CD4-positive, alpha-beta memory T cell (primary cell): ENCODE results near the gene ZNF559. TPM values are rescaled to one million over a fixed set of nuclear protein-coding genes. Genes with fewer than 3 reads are reported as not detected.
A peak's percentile ranks its signal among the peaks of the same experiment; 100 is the strongest.

Experiments used
- CTCF ChIA-PET: fragments of 350-600 bp; sonication (Branson Sonifier 250); formaldehyde crosslinking; loops from one replicate; lab custom pipeline; 2021; ENCODE audit warnings: inconsistent platforms; ENCODE audit not compliant: partially characterized antibody; lab: Charles Lee
- POLR2A ChIA-PET: fragments of 350-600 bp; sonication (Branson Sonifier 250); formaldehyde crosslinking; loops from one replicate; lab custom pipeline; 2021; ENCODE audit not compliant: partially characterized antibody; lab: Charles Lee
- DNase-seq, 5 donors: peaks; one replicate each; pipeline versions ENCODE4 v3.0.0 to v3.0.0-alpha.2; 2020 to 2022; ENCODE audit warnings: mixed read lengths in 1 of 5
- H3K27ac ChIP-seq: one replicate; pipeline ENCODE4 v1.7.0; 2013; ENCODE audit warnings: low read depth, low read length
- H3K27me3 ChIP-seq: 2 replicates; pipeline ENCODE4 v1.7.0; 2013; ENCODE audit warnings: mild to moderate bottlenecking, low read length, moderate library complexity; ENCODE audit not compliant: insufficient read depth
- H3K36me3 ChIP-seq: 2 replicates; pipeline ENCODE4 v1.7.0; 2013; ENCODE audit warnings: mild to moderate bottlenecking, low read length, moderate library complexity; ENCODE audit not compliant: insufficient read depth
- H3K4me1 ChIP-seq: 2 replicates; pipeline ENCODE4 v1.7.0; 2013; ENCODE audit warnings: mild to moderate bottlenecking, low read length, moderate library complexity; ENCODE audit not compliant: insufficient read depth
- H3K4me3 ChIP-seq, 2 donors: one replicate each; pipeline ENCODE4 v1.7.0; 2013; ENCODE audit warnings: low read length in 2 of 2, mild to moderate bottlenecking in 1 of 2
- H3K9me3 ChIP-seq, 2 donors: one replicate each; pipeline ENCODE4 v1.7.0; 2013; ENCODE audit warnings: low read length in 2 of 2, control low read depth in 1 of 2; ENCODE audit not compliant: control insufficient read depth in 1 of 2
- H3K27ac Mint-ChIP-seq, 7 donors: one replicate each; pipeline ENCODE4 v1.8.0; 2020 to 2021; ENCODE audit warnings: mixed read lengths in 7 of 7, mild to moderate bottlenecking in 6 of 7, inconsistent platforms in 3 of 7, moderate library complexity in 3 of 7
- H3K27me3 Mint-ChIP-seq, 2 donors: one replicate each; pipeline ENCODE4 v1.8.0; 2020 to 2021; ENCODE audit warnings: mixed read lengths in 2 of 2
- H3K36me3 Mint-ChIP-seq, 2 donors: one replicate each; pipeline ENCODE4 v1.8.0; 2020 to 2021; ENCODE audit warnings: mixed read lengths in 2 of 2, inconsistent platforms in 1 of 2, mild to moderate bottlenecking in 1 of 2
- H3K4me1 Mint-ChIP-seq, 4 donors: one replicate each; pipeline ENCODE4 v1.8.0; 2020 to 2021; ENCODE audit warnings: mixed read lengths in 4 of 4, mild to moderate bottlenecking in 1 of 4
- H3K4me3 Mint-ChIP-seq, 8 donors: one replicate each; pipeline ENCODE4 v1.8.0; 2020 to 2021; ENCODE audit warnings: mixed read lengths in 8 of 8, mild to moderate bottlenecking in 7 of 8, moderate library complexity in 6 of 8, inconsistent platforms in 3 of 8
- H3K9me3 Mint-ChIP-seq, 8 donors: one replicate each; pipeline ENCODE4 v1.8.0; 2020 to 2021; ENCODE audit warnings: mixed read lengths in 8 of 8, mild to moderate bottlenecking in 5 of 8, inconsistent platforms in 3 of 8, moderate library complexity in 1 of 8
- intact Hi-C: fragments of 100-400 bp; cut with micrococcal nuclease; formaldehyde crosslinking; loops from one replicate; pipeline ENCODE4 v1.15.1; 2023
- polyA plus RNA-seq, 2 donors: library from polyadenylated mRNA; unstranded; fragments of 300-500 nt; fragmentation: Illumina TruSeq; gene quantifications; one replicate each; pipeline ENCODE4 v1.2.3, GENCODE V29; 2021
- total RNA-seq, 2 experiments: library from RNA; stranded (reverse); gene quantifications; one replicate each; pipeline ENCODE4 v1.2.3, GENCODE V29; 2021

Gene ZNF559
- total and polyA plus RNA-seq, 4 experiments from 2014 or later = 30.1 to 53.5 (median 42.9) TPM

GRCh38 chr19:9348671-9349070, 24.7 kb downstream of the ZNF559 start:
- no peak overlapping the region for H3K4me3 Mint-ChIP-seq
- no peaks in the 10 kb centered on the region for H3K27me3 Mint-ChIP-seq
- H3K9me3 Mint-ChIP-seq = peaks cover 4 to 95% (median 83%) of the 10 kb centered on the region in 8 donors
- intact Hi-C loops = no loop called here
- H3K27ac Mint-ChIP-seq = no peak overlapping the region
- POLR2A ChIA-PET = no interaction called here
- H3K27ac ChIP-seq = no peak overlapping the region
- no peak overlapping the region for H3K4me3 ChIP-seq
- H3K36me3 Mint-ChIP-seq = peaks cover 47 to 60% of the 10 kb centered on the region in 2 donors
- no peak for DNase-seq
- no peaks in the 10 kb centered on the region for H3K4me1 Mint-ChIP-seq
- CTCF ChIA-PET = no interaction called here
- H3K27me3 ChIP-seq = no peaks in the 10 kb centered on the region
- H3K4me1 ChIP-seq = no peaks in the 10 kb centered on the region
- peaks cover 13 to 39% of the 10 kb centered on the region in 2 donors for H3K9me3 ChIP-seq
- no peaks in the 10 kb centered on the region for H3K36me3 ChIP-seq

DNA sequence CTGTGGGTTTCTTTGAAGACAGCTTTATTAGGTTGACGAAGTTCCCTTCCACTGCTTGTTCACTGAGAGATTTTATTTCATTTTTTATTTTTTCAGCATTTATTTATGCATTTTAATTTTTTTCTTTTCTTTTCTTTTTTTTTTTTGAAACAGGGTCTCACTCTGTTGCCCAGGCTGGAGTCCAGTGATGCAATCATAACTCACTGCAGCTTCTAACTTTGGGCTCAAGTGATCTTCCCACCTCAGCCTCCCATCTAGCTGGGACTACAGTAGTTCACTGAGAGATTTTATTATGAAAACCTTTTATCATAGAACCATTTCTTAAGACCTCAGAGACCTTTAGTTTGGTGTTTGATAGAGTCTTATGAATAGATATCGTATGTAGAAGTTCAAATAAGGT, 28.5 kb downstream of the ZNF559 start:
- ChIA-PET POLR2A (no interaction called here), CTCF (no interaction called here)
- Mint-ChIP-seq H3K4me1 (no peaks in the 10 kb centered on the region), H3K36me3 (peaks cover 38 to 43% of the 10 kb centered on the region in 2 donors), H3K27me3 (no peaks in the 10 kb centered on the region), H3K27ac (no peak overlapping the region), H3K4me3 (no peak overlapping the region), H3K9me3 (peaks cover 2 to 93% (median 78%) of the 10 kb centered on the region in 8 donors)
- no peaks in the 10 kb centered on the region for H3K36me3 ChIP-seq
- no peaks in the 10 kb centered on the region for H3K4me1 ChIP-seq
- H3K27ac ChIP-seq = no peak overlapping the region
- H3K4me3 ChIP-seq = no peak overlapping the region
- peaks cover 6 to 48% of the 10 kb centered on the region in 2 donors for H3K9me3 ChIP-seq
- DNase-seq = no peak
- intact Hi-C loops = no loop called here
- no peaks in the 10 kb centered on the region for H3K27me3 ChIP-seq

DNA sequence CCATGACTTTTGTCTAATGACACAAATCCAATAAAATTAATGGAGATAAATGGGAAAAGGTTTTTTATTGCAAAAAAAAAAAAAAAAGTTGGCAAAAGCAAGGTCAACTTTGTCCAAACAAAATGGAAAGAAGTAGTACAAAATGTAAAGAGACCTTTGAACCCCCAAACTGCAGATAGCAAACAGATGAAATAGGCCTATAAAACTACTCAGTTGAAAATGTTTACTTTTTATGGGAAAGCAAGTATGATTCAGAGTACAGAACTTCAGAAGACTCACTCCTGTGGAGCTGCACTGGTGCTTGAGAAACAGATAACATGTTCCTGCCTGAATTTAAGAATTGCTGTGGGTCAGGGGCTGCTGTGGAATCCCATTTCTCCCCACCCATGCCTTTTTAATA, 29.0 kb downstream of the ZNF559 start:
- no peak overlapping the region for H3K27ac ChIP-seq
- Mint-ChIP-seq H3K9me3 (peaks cover 2 to 93% (median 79%) of the 10 kb centered on the region in 8 donors), H3K27ac (no peak overlapping the region), H3K4me3 (no peak overlapping the region), H3K36me3 (peaks cover 39 to 48% of the 10 kb centered on the region in 2 donors), H3K27me3 (no peaks in the 10 kb centered on the region), H3K4me1 (no peaks in the 10 kb centered on the region)
- no peaks in the 10 kb centered on the region for H3K4me1 ChIP-seq
- no peak for DNase-seq
- intact Hi-C loops = no loop called here
- CTCF ChIA-PET = no interaction called here
- H3K36me3 ChIP-seq = no peaks in the 10 kb centered on the region
- peaks cover 10 to 50% of the 10 kb centered on the region in 2 donors for H3K9me3 ChIP-seq
- H3K27me3 ChIP-seq = no peaks in the 10 kb centered on the region
- POLR2A ChIA-PET = no interaction called here
- H3K4me3 ChIP-seq = no peak overlapping the region

DNA sequence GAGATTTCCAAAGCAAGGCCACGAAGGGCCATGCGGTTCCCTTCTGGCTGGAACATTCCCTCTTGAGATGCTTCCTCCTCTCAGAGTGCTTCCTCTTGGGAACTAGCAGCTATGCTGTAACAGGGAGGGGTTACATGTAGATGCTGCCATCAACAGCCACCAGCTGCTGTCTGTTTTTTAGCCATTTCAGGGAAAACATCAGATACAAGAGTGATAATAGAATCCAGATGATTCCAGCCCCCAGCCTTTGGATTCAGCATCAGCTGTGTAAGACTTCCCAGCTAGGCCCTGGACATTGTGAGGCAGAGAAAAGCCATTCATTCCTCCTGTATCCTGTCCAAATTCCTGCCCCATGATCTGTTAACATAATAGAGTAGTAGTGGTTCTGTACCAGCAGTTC, 30.7 kb downstream of the ZNF559 start:
- H3K36me3 Mint-ChIP-seq = peaks cover 37 to 43% of the 10 kb centered on the region in 2 donors
- H3K9me3 ChIP-seq = peaks cover 10 to 40% of the 10 kb centered on the region in 2 donors
- no peaks in the 10 kb centered on the region for H3K36me3 ChIP-seq
- H3K4me3 Mint-ChIP-seq = no peak overlapping the region
- no peak overlapping the region for H3K4me3 ChIP-seq
- no peak overlapping the region for H3K27ac Mint-ChIP-seq
- H3K4me1 ChIP-seq = no peaks in the 10 kb centered on the region
- intact Hi-C loops = no loop called here
- H3K27ac ChIP-seq = no peak overlapping the region
- ChIA-PET POLR2A (no interaction called here), CTCF (no interaction called here)
- no peaks in the 10 kb centered on the region for H3K27me3 Mint-ChIP-seq
- H3K9me3 Mint-ChIP-seq = peaks cover 0 to 93% (median 78%) of the 10 kb centered on the region in 8 donors
- no peaks in the 10 kb centered on the region for H3K27me3 ChIP-seq
- DNase-seq = no peak
- no peaks in the 10 kb centered on the region for H3K4me1 Mint-ChIP-seq

DNA sequence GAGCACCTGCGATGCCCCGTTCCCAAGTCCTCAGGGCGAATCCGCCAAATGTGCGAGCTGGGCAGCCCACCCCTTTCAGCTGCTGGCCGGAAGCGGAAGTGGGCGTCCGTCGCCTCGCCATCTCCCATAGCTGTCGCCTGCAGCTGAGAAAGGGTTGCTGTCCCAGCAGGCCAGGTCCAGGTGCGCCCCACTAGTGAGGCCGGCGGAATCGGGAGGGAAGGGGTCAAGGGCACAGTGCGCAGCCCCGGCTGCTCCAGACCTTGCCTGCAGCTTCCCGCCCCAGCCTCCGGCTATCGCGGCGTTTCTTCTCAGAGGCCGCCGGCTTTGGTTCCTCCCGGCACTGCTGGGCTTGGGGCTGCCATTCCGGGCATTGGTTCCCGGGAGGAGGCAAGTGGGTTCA, 38.9 kb downstream of the ZNF559 start, which contains the start of gene ZNF177:
TSS of gene ZNF177 (plus strand) at position 109 of the 400 bp plus-strand sequence. CDS start 15,299 bp downstream, outside the sequence.
- Mint-ChIP-seq H3K27ac (no peak within 1 kb of the TSS), H3K9me3 (peaks cover 4 to 93% (median 81%) of the 10 kb centered on the region in 8 donors), H3K4me1 (peaks cover 0 to 2% (median 0%) of the 10 kb centered on the region in 4 donors), H3K4me3 (peak within 1 kb of the TSS in 3 of 8 donors; percentile 12 to 46 (median 13)), H3K27me3 (peaks cover 6 to 7% of the 10 kb centered on the region in 2 donors), H3K36me3 (peaks cover 46 to 54% of the 10 kb centered on the region in 2 donors)
- no peaks in the 10 kb centered on the region for H3K27me3 ChIP-seq
- no peak for DNase-seq
- no peak within 1 kb of the TSS for H3K4me3 ChIP-seq
- intact Hi-C loops = no loop called here
- H3K4me1 ChIP-seq = no peaks in the 10 kb centered on the region
- no peaks in the 10 kb centered on the region for H3K36me3 ChIP-seq
- POLR2A ChIA-PET = no interaction called here
- no peak within 1 kb of the TSS for H3K27ac ChIP-seq
- CTCF ChIA-PET = no interaction called here
- H3K9me3 ChIP-seq = peaks cover 3 to 18% of the 10 kb centered on the region in 2 donors

DNA sequence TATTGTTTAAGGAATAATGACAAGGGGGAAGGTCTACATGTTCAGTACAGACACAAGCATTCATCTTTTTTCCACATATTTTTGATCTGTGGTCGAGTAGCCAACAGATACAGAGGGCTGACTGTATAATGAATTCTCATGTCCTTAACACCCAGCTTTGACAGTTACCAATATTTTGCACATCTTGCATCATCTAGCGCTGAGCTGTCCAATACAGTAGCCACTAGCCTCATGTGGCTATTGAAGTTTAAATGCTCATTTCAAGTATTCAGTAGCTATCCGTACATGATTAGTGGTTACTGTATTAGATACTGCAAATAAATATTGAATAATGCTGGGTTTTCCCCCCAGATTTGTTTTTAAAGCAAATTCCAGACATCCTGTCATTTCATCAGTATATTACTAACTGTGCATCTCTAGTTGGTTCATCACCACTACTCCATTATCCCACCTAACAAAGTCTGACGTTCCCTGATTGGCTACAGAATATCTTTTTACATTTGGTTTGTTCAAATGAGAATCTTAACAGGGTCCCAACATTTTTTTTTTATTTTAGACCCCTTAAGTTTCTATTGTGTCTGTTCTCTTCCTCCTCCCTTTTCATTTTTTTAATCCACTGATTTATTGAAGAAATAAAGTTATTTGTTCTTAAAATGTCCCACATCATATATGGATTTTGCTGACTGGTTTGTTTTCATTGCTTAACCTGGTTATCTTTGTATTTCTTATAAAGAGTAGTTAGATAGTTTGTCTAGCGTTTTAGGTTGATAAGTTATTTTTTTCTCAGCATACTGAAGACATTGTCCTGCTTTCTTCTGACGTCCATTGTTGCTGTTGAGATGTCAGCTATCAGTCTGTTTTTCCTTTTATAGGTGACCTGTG, 47.0 kb downstream of the ZNF559 start:
- Histone ChIP-seq H3K9me3 (peaks cover 0 to 20% of the 10 kb centered on the region in 2 donors), H3K36me3 (no peaks in the 10 kb centered on the region), H3K4me1 (no peaks in the 10 kb centered on the region), H3K4me3 (no peak overlapping the region), H3K27me3 (no peaks in the 10 kb centered on the region), H3K27ac (no peak overlapping the region)
- H3K9me3 Mint-ChIP-seq = peaks cover 5 to 92% (median 75%) of the 10 kb centered on the region in 8 donors
- H3K36me3 Mint-ChIP-seq = peaks cover 47 to 56% of the 10 kb centered on the region in 2 donors
- intact Hi-C loops = no loop called here
- H3K27me3 Mint-ChIP-seq = no peaks in the 10 kb centered on the region
- no peak overlapping the region for H3K4me3 Mint-ChIP-seq
- no peaks in the 10 kb centered on the region for H3K4me1 Mint-ChIP-seq
- no peak for DNase-seq
- H3K27ac Mint-ChIP-seq = no peak overlapping the region
- ChIA-PET POLR2A (no interaction called here), CTCF (no interaction called here)

GRCh38 chr19:9381361-9381785, 57.4 kb downstream of the ZNF559 start:
- Mint-ChIP-seq H3K27ac (no peak overlapping the region), H3K36me3 (peaks cover 77 to 84% of the 10 kb centered on the region in 2 donors), H3K4me1 (no peaks in the 10 kb centered on the region), H3K4me3 (no peak overlapping the region), H3K9me3 (peaks cover 0 to 95% (median 88%) of the 10 kb centered on the region in 8 donors), H3K27me3 (no peaks in the 10 kb centered on the region)
- DNase-seq = no peak
- CTCF ChIA-PET = no interaction called here
- POLR2A ChIA-PET = no interaction called here
- H3K4me1 ChIP-seq = no peaks in the 10 kb centered on the region
- intact Hi-C loops = no loop called here
- H3K27ac ChIP-seq = no peak overlapping the region
- H3K27me3 ChIP-seq = no peaks in the 10 kb centered on the region
- peak overlapping the region in 1 of 2 donors; percentile 9 for H3K4me3 ChIP-seq
- H3K36me3 ChIP-seq = no peaks in the 10 kb centered on the region
- H3K9me3 ChIP-seq = peaks cover 9 to 68% of the 10 kb centered on the region in 2 donors
